Smooth muscle cell (in vitro differentiated cells): ENCODE results near the gene FBXL17. TPM values are rescaled to one million over a fixed set of nuclear protein-coding genes. Genes with fewer than 3 reads are reported as not detected.

Experiments
- DNase-seq: peaks from one replicate; lab custom pipeline; 2025; ENCODE audit not compliant: unreplicated experiment; lab: John Stamatoyannopoulos, UW
- H2AFZ ChIP-seq: fragments of 200-600 bp; sonication (generic); 2 replicates; pipeline ENCODE4 v1.6.0; 2016; ENCODE audit warnings: antibody characterized with exemption, low read depth, mild to moderate bottlenecking
- H3F3A ChIP-seq: fragments of 200-600 bp; sonication (generic); 2 replicates; pipeline ENCODE4 v1.6.0; 2017; ENCODE audit warnings: antibody characterized with exemption, low read depth
- H3K27ac ChIP-seq: fragments of 200-600 bp; sonication (generic); 2 replicates; pipeline ENCODE4 v1.5.1; 2016; ENCODE audit warnings: low read depth, mild to moderate bottlenecking
- H3K27me3 ChIP-seq: fragments of 200-600 bp; sonication (generic); 2 replicates; pipeline ENCODE4 v1.6.1; 2016; ENCODE audit warnings: low read depth, mild to moderate bottlenecking
- H3K36me3 ChIP-seq: fragments of 200-600 bp; sonication (generic); 2 replicates; pipeline ENCODE4 v1.5.1; 2016; ENCODE audit warnings: low read depth
- H3K4me1 ChIP-seq: fragments of 200-600 bp; sonication (generic); 2 replicates; pipeline ENCODE4 v1.5.1; 2016; ENCODE audit warnings: low read depth
- H3K4me2 ChIP-seq: fragments of 200-600 bp; sonication (generic); 2 replicates; pipeline ENCODE4 v1.6.0; 2016; ENCODE audit warnings: mild to moderate bottlenecking
- H3K4me3 ChIP-seq: fragments of 200-600 bp; sonication (generic); 2 replicates; pipeline ENCODE4 v1.5.1; 2016; ENCODE audit warnings: mild to moderate bottlenecking
- H3K79me2 ChIP-seq: fragments of 200-600 bp; sonication (generic); 2 replicates; pipeline ENCODE4 v1.6.0; 2016; ENCODE audit warnings: low read depth, mild to moderate bottlenecking
- H3K9ac ChIP-seq: fragments of 200-600 bp; sonication (generic); 2 replicates; pipeline ENCODE4 v1.6.0; 2016; ENCODE audit warnings: low read depth
- H3K9me3 ChIP-seq: fragments of 200-600 bp; sonication (generic); replicated peaks from 2 replicates; pipeline ENCODE4 v1.5.1; 2016; ENCODE audit warnings: low read depth
- H4K20me1 ChIP-seq: fragments of 200-600 bp; sonication (generic); 2 replicates; pipeline ENCODE4 v1.6.0; 2016; ENCODE audit warnings: low read depth
- WGBS: methylation state at CpG from one replicate; pipeline ENCODE4 v1.1.7; 2016; ENCODE audit warnings: low lambda C conversion rate; 5-methylcytosine and 5-hydroxymethylcytosine counted together
- polyA plus RNA-seq: library from polyadenylated mRNA; unstranded; fragments of >200 nt; fragmentation: Nextera tagmentation; extraction: Ambion mirVana; gene quantifications from 2 replicates; pipeline ENCODE4 v1.2.1, GENCODE V29; 2016
- total RNA-seq: library from RNA; depleted of rRNA; stranded (reverse); fragments of >200 nt; gene quantifications from 2 replicates; pipeline ENCODE4 v1.2.3, GENCODE V29; 2014
- TF ChIP-seq, protein P1 (sequence below): fragments of 200-600 bp; sonication (generic); IDR thresholded peaks from 2 replicates; pipeline ENCODE4 v1.5.1; 2017; ENCODE audit warnings: borderline replicate concordance, mild to moderate bottlenecking, antibody characterized with exemption; ENCODE audit not compliant: insufficient read depth, poor library complexity, severe bottlenecking

FBXL17 gene
- total and polyA plus RNA-seq, 2 experiments from 2014 or later, result 5.4 to 16.0 TPM

DNA sequence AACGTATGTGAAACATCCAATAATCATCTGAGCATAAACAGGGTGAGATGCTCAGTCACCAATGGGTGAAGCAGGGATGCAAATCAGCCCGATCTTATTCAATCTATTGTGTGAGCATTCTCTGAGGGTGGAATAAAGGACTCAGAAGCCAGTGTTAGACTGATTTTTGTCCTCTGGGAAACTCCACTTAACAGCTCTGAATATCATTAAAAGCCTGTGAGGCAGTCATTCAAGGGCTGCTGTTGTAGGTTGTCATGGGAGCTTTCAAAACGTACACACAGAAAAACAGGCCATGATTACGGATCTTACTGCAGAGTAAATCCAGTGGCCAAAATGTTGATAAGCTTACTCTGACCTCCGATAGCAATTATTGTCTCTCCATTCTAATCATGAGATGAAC, 444.7 kb downstream of the FBXL17 start:
- 58% methylated on average over 5 of the region's 5 CpGs for WGBS
- TF ChIP-seq, protein P1, sequence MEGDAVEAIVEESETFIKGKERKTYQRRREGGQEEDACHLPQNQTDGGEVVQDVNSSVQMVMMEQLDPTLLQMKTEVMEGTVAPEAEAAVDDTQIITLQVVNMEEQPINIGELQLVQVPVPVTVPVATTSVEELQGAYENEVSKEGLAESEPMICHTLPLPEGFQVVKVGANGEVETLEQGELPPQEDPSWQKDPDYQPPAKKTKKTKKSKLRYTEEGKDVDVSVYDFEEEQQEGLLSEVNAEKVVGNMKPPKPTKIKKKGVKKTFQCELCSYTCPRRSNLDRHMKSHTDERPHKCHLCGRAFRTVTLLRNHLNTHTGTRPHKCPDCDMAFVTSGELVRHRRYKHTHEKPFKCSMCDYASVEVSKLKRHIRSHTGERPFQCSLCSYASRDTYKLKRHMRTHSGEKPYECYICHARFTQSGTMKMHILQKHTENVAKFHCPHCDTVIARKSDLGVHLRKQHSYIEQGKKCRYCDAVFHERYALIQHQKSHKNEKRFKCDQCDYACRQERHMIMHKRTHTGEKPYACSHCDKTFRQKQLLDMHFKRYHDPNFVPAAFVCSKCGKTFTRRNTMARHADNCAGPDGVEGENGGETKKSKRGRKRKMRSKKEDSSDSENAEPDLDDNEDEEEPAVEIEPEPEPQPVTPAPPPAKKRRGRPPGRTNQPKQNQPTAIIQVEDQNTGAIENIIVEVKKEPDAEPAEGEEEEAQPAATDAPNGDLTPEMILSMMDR, result no peak

DNA sequence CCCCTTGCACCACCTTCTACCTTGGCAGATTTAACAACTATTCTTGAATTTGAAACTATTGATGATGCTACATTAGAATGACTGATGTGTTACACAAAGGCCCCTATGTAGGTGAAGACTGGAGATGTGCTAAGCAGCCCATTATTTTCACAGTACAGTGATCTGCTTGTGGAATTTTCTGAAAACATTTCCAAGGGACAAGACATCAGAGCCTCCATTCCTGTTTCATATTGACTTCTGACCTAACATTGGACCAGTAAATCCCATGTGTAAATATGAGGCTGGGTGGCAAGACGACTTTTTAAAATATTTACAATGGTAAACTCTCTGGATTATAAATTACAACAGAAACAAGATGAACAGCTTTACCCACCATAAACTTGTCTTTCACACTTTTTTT, 445.4 kb downstream of the FBXL17 start:
- no peak overlapping the region for H3K9ac ChIP-seq
- H4K20me1 ChIP-seq, result no peaks in the 10 kb centered on the region
- no peak overlapping the region for H3K27ac ChIP-seq
- TF ChIP-seq, protein P1, result no peak
- H3K4me3 ChIP-seq, result no peak overlapping the region
- H3K27me3 ChIP-seq, result no peaks in the 10 kb centered on the region
- peaks cover 33% of the 10 kb centered on the region for H3K4me1 ChIP-seq
- no peaks in the 10 kb centered on the region for H3K36me3 ChIP-seq
- H2AFZ ChIP-seq, result no peak overlapping the region
- no peaks in the 10 kb centered on the region for H3K79me2 ChIP-seq
- H3K4me2 ChIP-seq, result no peak overlapping the region
- no peaks in the 10 kb centered on the region for H3K9me3 ChIP-seq
- 48% methylated on average over 1 of the region's 1 CpG for WGBS
- no peak for DNase-seq
- no peaks in the 10 kb centered on the region for H3F3A ChIP-seq

More for the DNA sequence above, 444.7 kb downstream of the FBXL17 start:
- H3K4me3 ChIP-seq, result no peak overlapping the region
- no peaks in the 10 kb centered on the region for H4K20me1 ChIP-seq
- H3K9me3 ChIP-seq, result no peaks in the 10 kb centered on the region
- H3K9ac ChIP-seq, result no peak overlapping the region
- H3F3A ChIP-seq, result no peaks in the 10 kb centered on the region
- no peak for DNase-seq
- H3K4me1 ChIP-seq, result peaks cover 33% of the 10 kb centered on the region
- no peak overlapping the region for H3K27ac ChIP-seq
- no peak overlapping the region for H3K4me2 ChIP-seq
- no peaks in the 10 kb centered on the region for H3K36me3 ChIP-seq
- H3K27me3 ChIP-seq, result no peaks in the 10 kb centered on the region
- no peak overlapping the region for H2AFZ ChIP-seq
- no peaks in the 10 kb centered on the region for H3K79me2 ChIP-seq

DNA sequence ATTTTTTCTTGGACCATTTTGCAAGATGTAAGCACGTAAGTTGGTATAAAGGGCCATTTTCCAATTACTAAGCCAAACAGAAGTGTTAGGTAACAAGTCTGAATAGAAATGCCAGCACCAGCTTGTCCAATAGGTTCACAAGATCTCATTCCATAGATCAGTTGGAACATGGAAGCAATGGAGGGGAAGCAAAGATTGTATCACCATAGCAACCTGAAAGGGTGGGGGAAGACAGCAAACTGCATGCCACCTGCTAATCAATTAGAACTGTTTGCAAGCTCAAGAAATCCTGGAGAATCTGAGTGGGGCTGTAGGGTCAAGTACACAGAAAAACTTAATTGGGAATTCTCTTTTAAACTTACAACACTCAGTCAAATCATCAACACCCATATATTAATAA, 446.3 kb downstream of the FBXL17 start:
- DNase-seq, result no peak
- H3K9ac ChIP-seq, result no peak overlapping the region
- H3K4me2 ChIP-seq, result no peak overlapping the region
- TF ChIP-seq, protein P1, result no peak
- H3K27me3 ChIP-seq, result no peaks in the 10 kb centered on the region
- 94% methylated on average over 1 of the region's 1 CpG for WGBS
- H2AFZ ChIP-seq, result no peak overlapping the region
- peaks cover 33% of the 10 kb centered on the region for H3K4me1 ChIP-seq
- no peaks in the 10 kb centered on the region for H3K79me2 ChIP-seq
- H3K36me3 ChIP-seq, result no peaks in the 10 kb centered on the region
- H3K9me3 ChIP-seq, result no peaks in the 10 kb centered on the region
- H4K20me1 ChIP-seq, result no peaks in the 10 kb centered on the region
- H3F3A ChIP-seq, result no peaks in the 10 kb centered on the region
- H3K4me3 ChIP-seq, result no peak overlapping the region
- no peak overlapping the region for H3K27ac ChIP-seq

DNA sequence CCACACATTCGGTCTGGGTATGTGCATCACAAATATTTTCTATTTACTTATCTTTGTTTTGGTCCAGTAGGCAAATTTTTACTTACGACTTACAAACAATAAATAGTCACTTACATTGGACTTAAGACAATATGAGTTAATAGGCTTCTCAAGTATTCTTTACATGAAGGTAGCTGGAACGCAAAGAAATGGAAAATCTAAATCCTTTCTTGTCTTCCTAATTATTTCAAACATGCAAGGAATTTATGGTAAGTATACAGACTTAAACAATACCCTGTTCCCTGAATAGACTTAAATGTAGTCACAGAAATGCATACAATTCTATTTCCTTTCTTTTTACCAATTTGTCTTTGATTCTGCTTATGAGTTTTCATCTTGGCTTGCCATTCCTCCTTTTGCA, 448.6 kb downstream of the FBXL17 start:
- Histone ChIP-seq H3K9me3 (no peaks in the 10 kb centered on the region), H3K4me1 (peaks cover 33% of the 10 kb centered on the region), H3K4me3 (no peak overlapping the region), H3K27me3 (no peaks in the 10 kb centered on the region), H4K20me1 (no peaks in the 10 kb centered on the region), H3K79me2 (no peaks in the 10 kb centered on the region), H3K9ac (no peak overlapping the region), H3K4me2 (no peak overlapping the region), H3K27ac (no peak overlapping the region), H3K36me3 (no peaks in the 10 kb centered on the region), H3F3A (no peaks in the 10 kb centered on the region), H2AFZ (no peak overlapping the region)
- DNase-seq, result no peak
- WGBS, result 58% methylated on average over 3 of the region's 3 CpGs
- TF ChIP-seq, protein P1, result no peak
